ENCODE results near the gene CAV1.

DNA sequence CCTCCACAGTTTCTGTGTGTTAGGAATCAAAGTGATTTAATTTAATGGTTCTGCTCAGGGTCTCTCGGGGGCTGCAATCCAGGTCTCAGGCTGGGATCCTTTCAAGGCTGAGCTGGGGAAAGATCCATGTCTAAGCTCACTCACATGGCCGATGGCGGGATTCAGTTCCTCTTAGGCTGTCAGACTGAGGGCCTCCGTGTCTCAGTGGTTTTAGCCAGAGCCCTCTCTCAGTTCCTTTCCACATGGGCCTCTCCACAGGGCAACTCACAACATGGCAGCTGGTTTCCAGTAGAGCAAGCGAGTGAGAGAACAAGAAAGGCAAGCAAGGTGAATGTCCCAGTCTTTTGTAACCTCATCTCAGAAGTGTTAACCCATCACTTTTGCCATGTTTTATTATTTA, 26.9 kb downstream of the CAV1 start:
- TF ChIP-seq, protein P1, sequence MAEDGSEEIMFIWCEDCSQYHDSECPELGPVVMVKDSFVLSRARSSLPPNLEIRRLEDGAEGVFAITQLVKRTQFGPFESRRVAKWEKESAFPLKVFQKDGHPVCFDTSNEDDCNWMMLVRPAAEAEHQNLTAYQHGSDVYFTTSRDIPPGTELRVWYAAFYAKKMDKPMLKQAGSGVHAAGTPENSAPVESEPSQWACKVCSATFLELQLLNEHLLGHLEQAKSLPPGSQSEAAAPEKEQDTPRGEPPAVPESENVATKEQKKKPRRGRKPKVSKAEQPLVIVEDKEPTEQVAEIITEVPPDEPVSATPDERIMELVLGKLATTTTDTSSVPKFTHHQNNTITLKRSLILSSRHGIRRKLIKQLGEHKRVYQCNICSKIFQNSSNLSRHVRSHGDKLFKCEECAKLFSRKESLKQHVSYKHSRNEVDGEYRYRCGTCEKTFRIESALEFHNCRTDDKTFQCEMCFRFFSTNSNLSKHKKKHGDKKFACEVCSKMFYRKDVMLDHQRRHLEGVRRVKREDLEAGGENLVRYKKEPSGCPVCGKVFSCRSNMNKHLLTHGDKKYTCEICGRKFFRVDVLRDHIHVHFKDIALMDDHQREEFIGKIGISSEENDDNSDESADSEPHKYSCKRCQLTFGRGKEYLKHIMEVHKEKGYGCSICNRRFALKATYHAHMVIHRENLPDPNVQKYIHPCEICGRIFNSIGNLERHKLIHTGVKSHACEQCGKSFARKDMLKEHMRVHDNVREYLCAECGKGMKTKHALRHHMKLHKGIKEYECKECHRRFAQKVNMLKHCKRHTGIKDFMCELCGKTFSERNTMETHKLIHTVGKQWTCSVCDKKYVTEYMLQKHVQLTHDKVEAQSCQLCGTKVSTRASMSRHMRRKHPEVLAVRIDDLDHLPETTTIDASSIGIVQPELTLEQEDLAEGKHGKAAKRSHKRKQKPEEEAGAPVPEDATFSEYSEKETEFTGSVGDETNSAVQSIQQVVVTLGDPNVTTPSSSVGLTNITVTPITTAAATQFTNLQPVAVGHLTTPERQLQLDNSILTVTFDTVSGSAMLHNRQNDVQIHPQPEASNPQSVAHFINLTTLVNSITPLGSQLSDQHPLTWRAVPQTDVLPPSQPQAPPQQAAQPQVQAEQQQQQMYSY (CRISPR knock-in tag; IDR thresholded peaks at IDR 0.05) = no peak
- TF ChIP-seq PTBP1 (IDR thresholded peaks at IDR 0.05; ENCODE audit: low read depth, low read length, poor library complexity, severe bottlenecking) = no peak
- TF ChIP-seq, protein P2, sequence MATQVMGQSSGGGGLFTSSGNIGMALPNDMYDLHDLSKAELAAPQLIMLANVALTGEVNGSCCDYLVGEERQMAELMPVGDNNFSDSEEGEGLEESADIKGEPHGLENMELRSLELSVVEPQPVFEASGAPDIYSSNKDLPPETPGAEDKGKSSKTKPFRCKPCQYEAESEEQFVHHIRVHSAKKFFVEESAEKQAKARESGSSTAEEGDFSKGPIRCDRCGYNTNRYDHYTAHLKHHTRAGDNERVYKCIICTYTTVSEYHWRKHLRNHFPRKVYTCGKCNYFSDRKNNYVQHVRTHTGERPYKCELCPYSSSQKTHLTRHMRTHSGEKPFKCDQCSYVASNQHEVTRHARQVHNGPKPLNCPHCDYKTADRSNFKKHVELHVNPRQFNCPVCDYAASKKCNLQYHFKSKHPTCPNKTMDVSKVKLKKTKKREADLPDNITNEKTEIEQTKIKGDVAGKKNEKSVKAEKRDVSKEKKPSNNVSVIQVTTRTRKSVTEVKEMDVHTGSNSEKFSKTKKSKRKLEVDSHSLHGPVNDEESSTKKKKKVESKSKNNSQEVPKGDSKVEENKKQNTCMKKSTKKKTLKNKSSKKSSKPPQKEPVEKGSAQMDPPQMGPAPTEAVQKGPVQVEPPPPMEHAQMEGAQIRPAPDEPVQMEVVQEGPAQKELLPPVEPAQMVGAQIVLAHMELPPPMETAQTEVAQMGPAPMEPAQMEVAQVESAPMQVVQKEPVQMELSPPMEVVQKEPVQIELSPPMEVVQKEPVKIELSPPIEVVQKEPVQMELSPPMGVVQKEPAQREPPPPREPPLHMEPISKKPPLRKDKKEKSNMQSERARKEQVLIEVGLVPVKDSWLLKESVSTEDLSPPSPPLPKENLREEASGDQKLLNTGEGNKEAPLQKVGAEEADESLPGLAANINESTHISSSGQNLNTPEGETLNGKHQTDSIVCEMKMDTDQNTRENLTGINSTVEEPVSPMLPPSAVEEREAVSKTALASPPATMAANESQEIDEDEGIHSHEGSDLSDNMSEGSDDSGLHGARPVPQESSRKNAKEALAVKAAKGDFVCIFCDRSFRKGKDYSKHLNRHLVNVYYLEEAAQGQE (IDR thresholded peaks at IDR 0.05; ENCODE audit: borderline replicate concordance in 1 of 2, low read depth in 1 of 2, low read length in 2 of 2) = no peak
- TF ChIP-seq JUNB (CRISPR knock-in tag; IDR thresholded peaks at IDR 0.05; ENCODE audit: borderline replicate concordance) = no peak
- TF ChIP-seq POLR2A (IDR thresholded peaks at IDR 0.05; ENCODE audit: insufficient read depth in 1 of 2, low read depth in 2 of 2, low read length in 2 of 2) = no peak
- TF ChIP-seq, protein P3, sequence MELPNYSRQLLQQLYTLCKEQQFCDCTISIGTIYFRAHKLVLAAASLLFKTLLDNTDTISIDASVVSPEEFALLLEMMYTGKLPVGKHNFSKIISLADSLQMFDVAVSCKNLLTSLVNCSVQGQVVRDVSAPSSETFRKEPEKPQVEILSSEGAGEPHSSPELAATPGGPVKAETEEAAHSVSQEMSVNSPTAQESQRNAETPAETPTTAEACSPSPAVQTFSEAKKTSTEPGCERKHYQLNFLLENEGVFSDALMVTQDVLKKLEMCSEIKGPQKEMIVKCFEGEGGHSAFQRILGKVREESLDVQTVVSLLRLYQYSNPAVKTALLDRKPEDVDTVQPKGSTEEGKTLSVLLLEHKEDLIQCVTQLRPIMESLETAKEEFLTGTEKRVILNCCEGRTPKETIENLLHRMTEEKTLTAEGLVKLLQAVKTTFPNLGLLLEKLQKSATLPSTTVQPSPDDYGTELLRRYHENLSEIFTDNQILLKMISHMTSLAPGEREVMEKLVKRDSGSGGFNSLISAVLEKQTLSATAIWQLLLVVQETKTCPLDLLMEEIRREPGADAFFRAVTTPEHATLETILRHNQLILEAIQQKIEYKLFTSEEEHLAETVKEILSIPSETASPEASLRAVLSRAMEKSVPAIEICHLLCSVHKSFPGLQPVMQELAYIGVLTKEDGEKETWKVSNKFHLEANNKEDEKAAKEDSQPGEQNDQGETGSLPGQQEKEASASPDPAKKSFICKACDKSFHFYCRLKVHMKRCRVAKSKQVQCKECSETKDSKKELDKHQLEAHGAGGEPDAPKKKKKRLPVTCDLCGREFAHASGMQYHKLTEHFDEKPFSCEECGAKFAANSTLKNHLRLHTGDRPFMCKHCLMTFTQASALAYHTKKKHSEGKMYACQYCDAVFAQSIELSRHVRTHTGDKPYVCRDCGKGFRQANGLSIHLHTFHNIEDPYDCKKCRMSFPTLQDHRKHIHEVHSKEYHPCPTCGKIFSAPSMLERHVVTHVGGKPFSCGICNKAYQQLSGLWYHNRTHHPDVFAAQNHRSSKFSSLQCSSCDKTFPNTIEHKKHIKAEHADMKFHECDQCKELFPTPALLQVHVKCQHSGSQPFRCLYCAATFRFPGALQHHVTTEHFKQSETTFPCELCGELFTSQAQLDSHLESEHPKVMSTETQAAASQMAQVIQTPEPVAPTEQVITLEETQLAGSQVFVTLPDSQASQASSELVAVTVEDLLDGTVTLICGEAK (IDR thresholded peaks at IDR 0.05) = no peak
- TF ChIP-seq, protein P3 (CRISPR knock-in tag; IDR thresholded peaks at IDR 0.05) = no peak
- TF ChIP-seq, protein P4, sequence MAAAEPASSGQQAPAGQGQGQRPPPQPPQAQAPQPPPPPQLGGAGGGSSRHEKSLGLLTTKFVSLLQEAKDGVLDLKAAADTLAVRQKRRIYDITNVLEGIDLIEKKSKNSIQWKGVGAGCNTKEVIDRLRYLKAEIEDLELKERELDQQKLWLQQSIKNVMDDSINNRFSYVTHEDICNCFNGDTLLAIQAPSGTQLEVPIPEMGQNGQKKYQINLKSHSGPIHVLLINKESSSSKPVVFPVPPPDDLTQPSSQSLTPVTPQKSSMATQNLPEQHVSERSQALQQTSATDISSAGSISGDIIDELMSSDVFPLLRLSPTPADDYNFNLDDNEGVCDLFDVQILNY (CRISPR knock-in tag; conservative IDR thresholded peaks at IDR 0.05) = no peak
- no peak for TF ChIP-seq RBM39 (IDR thresholded peaks at IDR 0.05; ENCODE audit: low read depth, low read length, poor library complexity, severe bottlenecking)
- TF ChIP-seq ZNF333 (CRISPR knock-in tag; IDR thresholded peaks at IDR 0.05; ENCODE audit: borderline replicate concordance) = no peak
- TF ChIP-seq ZNF350 (CRISPR knock-in tag; IDR thresholded peaks at IDR 0.05; ENCODE audit: borderline replicate concordance, low read depth) = no peak
- no peak for TF ChIP-seq ZNF274 (CRISPR knock-in tag; IDR thresholded peaks at IDR 0.05)
- no peak for TF ChIP-seq NFYB (CRISPR knock-in tag; IDR thresholded peaks at IDR 0.05)

Measured in HepG2 (cell line).